ENCODE results near the gene RIF1. TPM values are rescaled to one million over a fixed set of nuclear protein-coding genes. Genes with fewer than 3 reads are reported as not detected.

RIF1 gene
- total and polyA plus RNA-seq, 4 donors: 2.2 to 26.9 (median 12.2) TPM

- 91% methylated on average over 4 of the region's 4 CpGs for WGBS
These were observed 81.8 kb downstream of the RIF1 start for GRCh38 chr2:151491496-151491895.

GRCh38 chr2:151498178-151498577 is 88.5 kb downstream of the RIF1 start:
- TF ChIP-seq, protein P1, sequence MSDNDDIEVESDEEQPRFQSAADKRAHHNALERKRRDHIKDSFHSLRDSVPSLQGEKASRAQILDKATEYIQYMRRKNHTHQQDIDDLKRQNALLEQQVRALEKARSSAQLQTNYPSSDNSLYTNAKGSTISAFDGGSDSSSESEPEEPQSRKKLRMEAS (IDR thresholded peaks at IDR 0.05): no peak
- TF ChIP-seq NR2F2 (IDR thresholded peaks at IDR 0.05): no peak
- TF ChIP-seq EGR1 (IDR thresholded peaks at IDR 0.05; ENCODE audit: low read depth in 2 of 2): no peak
- TF ChIP-seq SP1 (IDR thresholded peaks at IDR 0.05): no peak
- TF ChIP-seq FOXA1 (IDR thresholded peaks at IDR 0.05): no peak
- TF ChIP-seq RXRA (IDR thresholded peaks at IDR 0.05): no peak
- TF ChIP-seq FOXA2 (IDR thresholded peaks at IDR 0.05): no peak
- no peak for TF ChIP-seq REST (IDR thresholded peaks at IDR 0.05)
- no peak for TF ChIP-seq RAD21 (IDR thresholded peaks at IDR 0.05)
- H3K9ac ChIP-seq (ENCODE audit: low read depth in 1 of 2, low read length in 2 of 2): no peak overlapping the region
- no peaks in the 10 kb centered on the region for H3K27me3 ChIP-seq (ENCODE audit: control insufficient read depth in 4 of 4, insufficient read depth in 4 of 4, low read length in 3 of 4)
- 96% methylated on average over 1 of the region's 1 CpG for WGBS
- no peaks in the 10 kb centered on the region for H3K9me3 ChIP-seq (ENCODE audit: control insufficient read depth in 4 of 4, low read length in 3 of 4)
- no peak overlapping the region for H3K4me3 ChIP-seq (ENCODE audit: low read depth in 1 of 3, low read length in 3 of 3)
- H3K36me3 ChIP-seq (ENCODE audit: control insufficient read depth in 4 of 4, insufficient read depth in 3 of 4, low read depth in 1 of 4, low read length in 3 of 4): no peaks in the 10 kb centered on the region
- DNase-seq (ENCODE audit: low spot score): no peak
- H3K27ac ChIP-seq (ENCODE audit: low read depth in 1 of 2, low read length in 2 of 2): no peak overlapping the region
- no peaks in the 10 kb centered on the region for H3K4me1 ChIP-seq (ENCODE audit: control insufficient read depth in 4 of 4, insufficient read depth in 4 of 4, low read length in 3 of 4)

More at GRCh38 chr2:151491496-151491895, 81.8 kb downstream of the RIF1 start:
- TF ChIP-seq SP1 (IDR thresholded peaks at IDR 0.05) (no peak), YY1 (IDR thresholded peaks at IDR 0.05) (no peak), NR2F2 (IDR thresholded peaks at IDR 0.05) (no peak), HNF4G (IDR thresholded peaks at IDR 0.05) (no peak), RAD21 (IDR thresholded peaks at IDR 0.05) (no peak)
- Histone ChIP-seq H3K9me3 (ENCODE audit: control insufficient read depth in 4 of 4, low read length in 3 of 4) (no peaks in the 10 kb centered on the region), H3K27me3 (ENCODE audit: control insufficient read depth in 4 of 4, insufficient read depth in 4 of 4, low read length in 3 of 4) (no peaks in the 10 kb centered on the region), H3K4me1 (ENCODE audit: control insufficient read depth in 4 of 4, insufficient read depth in 4 of 4, low read length in 3 of 4) (no peaks in the 10 kb centered on the region), H3K27ac (ENCODE audit: low read depth in 1 of 2, low read length in 2 of 2) (no peak overlapping the region), H3K4me3 (ENCODE audit: low read depth in 1 of 3, low read length in 3 of 3) (no peak overlapping the region), H3K9ac (ENCODE audit: low read depth in 1 of 2, low read length in 2 of 2) (no peak overlapping the region), H3K36me3 (ENCODE audit: control insufficient read depth in 4 of 4, insufficient read depth in 3 of 4, low read depth in 1 of 4, low read length in 3 of 4) (no peaks in the 10 kb centered on the region)
- no peak for DNase-seq (ENCODE audit: low spot score)

DNA sequence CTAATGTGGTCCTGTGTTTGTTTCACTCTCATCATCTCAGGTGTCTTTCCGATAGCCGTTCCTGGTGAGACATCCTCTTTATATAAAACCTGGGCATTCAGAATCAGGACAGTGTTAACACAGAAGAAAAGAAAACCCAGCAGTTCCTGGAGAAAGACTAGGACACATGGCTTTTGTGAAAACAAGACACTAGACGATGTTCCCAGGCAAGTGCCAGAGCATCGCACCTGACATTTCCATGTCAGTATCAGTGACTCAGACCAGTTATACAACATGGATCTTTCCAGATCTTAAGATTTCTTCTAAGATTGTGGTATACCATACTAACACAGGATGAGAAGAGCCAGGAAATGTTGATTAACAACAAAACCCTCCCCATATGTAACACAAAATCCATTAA is 96.5 kb downstream of the RIF1 start:
- Histone ChIP-seq H3K9ac (ENCODE audit: low read depth in 1 of 2, low read length in 2 of 2) (no peak overlapping the region), H3K9me3 (ENCODE audit: control insufficient read depth in 4 of 4, low read length in 3 of 4) (no peaks in the 10 kb centered on the region), H3K36me3 (ENCODE audit: control insufficient read depth in 4 of 4, insufficient read depth in 3 of 4, low read depth in 1 of 4, low read length in 3 of 4) (no peaks in the 10 kb centered on the region), H3K4me1 (ENCODE audit: control insufficient read depth in 4 of 4, insufficient read depth in 4 of 4, low read length in 3 of 4) (no peaks in the 10 kb centered on the region), H3K27me3 (ENCODE audit: control insufficient read depth in 4 of 4, insufficient read depth in 4 of 4, low read length in 3 of 4) (no peaks in the 10 kb centered on the region), H3K4me3 (ENCODE audit: low read depth in 1 of 3, low read length in 3 of 3) (no peak overlapping the region), H3K27ac (ENCODE audit: low read depth in 1 of 2, low read length in 2 of 2) (no peak overlapping the region)
- DNase-seq (ENCODE audit: low spot score): no peak
- TF ChIP-seq YY1 (IDR thresholded peaks at IDR 0.05) (no peak), NR2F2 (IDR thresholded peaks at IDR 0.05) (no peak), RAD21 (IDR thresholded peaks at IDR 0.05) (no peak), ZBTB33 (IDR thresholded peaks at IDR 0.05) (no peak), RXRA (IDR thresholded peaks at IDR 0.05) (no peak), REST (IDR thresholded peaks at IDR 0.05) (no peak), GABPA (IDR thresholded peaks at IDR 0.05 in 1 of 2, conservative IDR thresholded peaks at IDR 0.05 in 1 of 2) (no peak), EGR1 (IDR thresholded peaks at IDR 0.05; ENCODE audit: low read depth in 2 of 2) (no peak), TAF1 (conservative IDR thresholded peaks at IDR 0.05) (no peak), FOXA1 (IDR thresholded peaks at IDR 0.05) (no peak), HNF4A (conservative IDR thresholded peaks at IDR 0.05) (no peak), ATF3 (IDR thresholded peaks at IDR 0.05) (no peak), SP1 (IDR thresholded peaks at IDR 0.05) (no peak), HNF4G (IDR thresholded peaks at IDR 0.05) (no peak)
- 98% methylated on average over 4 of the region's 4 CpGs for WGBS
